Limb (tissue), 2 donors: ENCODE measurements around the gene PATZ1.

ENCODE experiments used
- DNase-seq, 2 donors: peaks; one replicate each; pipeline ENCODE4 v3.0.0-alpha.2; 2016; ENCODE audit errors: extremely low spot score in 2 of 2

Gene PATZ1

DNA sequence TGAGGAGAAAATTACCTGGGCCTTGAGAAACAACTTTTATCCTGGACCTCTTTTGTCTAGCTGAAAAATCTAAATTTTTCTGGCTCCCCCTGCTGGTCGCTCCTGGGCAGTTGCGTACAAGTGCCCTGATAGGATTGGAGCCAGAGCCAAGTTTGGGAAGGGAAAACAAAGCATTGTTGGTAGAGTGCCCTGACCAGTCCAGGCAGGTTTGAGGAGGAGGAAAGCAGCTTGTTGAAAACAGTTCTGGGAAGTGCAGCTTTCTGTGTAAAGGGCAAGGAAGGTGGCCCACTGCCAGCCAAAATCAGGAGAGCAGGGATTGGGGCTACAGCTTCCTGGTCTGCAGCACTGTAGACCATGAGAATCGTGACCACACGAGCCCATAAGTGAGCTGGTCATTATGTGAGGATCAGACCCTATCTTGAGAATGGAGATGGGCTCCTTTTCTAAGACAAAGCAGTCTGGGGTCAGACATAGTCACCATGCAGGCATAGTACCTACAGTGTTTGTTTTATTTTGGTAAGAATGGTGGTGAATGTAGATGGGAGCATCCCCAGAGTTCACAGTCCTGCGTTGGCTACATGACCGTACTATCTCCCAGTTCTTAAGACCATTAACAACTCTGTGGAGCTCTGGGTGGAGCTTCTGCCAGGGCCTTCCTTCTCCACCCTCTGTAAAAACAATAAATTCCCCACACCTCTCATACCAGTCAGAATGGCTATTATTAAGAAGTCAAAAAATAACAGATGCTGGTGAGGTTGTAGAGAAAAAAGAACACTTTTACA is 32.6 kb downstream of the PATZ1 start:
- peak; percentile 64 to 71 for DNase-seq

DNA sequence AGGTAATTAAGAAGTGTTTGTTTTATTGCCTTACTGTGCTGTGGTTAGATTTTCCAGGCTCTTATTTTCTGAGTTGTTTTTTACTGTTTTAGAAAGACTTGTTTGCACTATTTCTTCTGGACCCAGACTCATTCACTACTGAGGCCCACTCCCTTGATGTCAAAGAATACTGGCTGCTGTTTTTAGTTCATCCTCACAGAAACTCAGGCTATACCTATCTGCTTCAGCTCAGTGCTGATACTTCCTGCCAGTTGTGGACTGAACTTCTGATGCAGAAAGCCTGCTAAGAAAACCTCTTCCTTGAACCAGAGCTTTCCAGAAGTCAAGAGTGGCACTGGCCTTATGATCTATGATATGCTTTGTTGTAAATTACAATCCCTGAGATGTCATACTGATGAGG is 38.0 kb downstream of the PATZ1 start:
- DNase-seq, result no peak

DNA sequence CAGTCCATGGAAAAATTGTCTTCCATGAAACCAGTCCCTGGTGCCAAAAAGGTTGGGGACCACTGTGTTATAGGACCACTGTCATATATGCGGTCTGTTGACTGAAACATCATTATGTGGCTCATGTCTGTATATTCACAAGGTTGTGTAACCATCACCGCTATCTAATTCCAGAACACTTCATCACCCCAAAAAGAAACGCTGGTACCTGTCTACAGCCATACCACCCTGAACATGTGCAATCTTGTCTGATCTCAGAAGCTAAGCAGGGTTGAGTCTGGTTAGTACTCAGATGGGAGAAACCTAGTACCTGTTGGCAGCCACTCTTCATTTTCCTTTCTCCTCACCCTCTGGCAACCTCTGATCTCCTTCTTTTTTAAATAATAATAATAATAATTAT is 41.0 kb downstream of the PATZ1 start:
- no peak for DNase-seq

DNA sequence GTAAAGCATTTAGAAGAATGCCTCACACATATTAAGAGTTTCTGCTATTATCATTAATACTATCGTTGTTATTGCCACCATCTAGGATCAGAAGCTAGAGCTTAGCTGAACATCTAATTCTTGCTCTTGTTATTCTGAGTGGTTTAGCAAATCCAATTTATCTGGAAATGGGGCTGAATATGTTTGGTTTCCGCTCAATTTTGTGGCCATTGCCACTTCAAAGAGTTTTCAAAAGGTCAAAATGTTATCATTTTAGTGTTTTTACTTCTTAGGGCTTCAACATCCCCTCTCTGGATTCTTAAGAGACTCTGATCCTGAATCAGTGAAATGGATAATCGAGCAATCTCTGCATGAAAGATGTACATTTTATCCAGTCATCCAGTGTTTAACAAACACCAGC is 43.6 kb downstream of the PATZ1 start:
- no peak for DNase-seq

DNA sequence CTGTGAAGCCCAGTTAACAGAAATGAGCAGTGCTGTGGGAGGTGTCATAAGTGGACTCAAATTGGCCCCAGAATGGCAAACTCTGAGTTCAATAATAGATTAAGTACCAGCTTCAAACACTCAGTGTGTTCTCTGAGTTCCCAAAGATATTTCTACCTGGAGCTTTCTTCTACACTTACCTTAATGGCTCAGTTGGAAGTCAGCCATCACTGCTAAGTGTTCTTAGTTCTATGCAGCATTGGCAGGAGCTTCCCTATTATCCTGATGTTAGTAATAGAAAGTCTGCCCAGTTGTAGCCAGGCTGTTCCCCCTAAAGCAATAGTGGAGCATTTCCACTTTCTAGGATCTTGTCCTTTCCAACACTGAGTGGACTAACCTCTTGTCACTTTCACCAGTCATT is 44.1 kb downstream of the PATZ1 start:
- DNase-seq, result no peak

DNA sequence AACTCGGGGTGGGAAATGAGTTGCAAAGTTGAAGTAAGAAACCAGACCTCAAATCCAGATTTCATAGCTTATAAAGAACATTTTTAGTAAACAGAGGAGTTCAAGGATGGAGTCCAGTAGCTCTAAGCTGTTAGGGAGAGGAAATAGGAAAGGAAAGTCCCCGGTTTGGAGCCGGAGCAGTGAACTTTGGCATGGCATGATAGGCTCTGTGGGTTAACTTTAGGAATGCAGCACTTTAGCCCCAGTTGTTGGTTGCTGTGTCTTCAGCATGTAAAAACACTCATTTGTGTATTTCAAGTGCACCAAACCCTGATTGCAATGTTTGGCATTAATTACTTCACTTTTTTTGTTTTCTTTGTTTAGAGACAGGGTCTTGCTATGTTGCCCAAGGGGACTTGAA is 45.2 kb downstream of the PATZ1 start:
- DNase-seq, result no peak

DNA sequence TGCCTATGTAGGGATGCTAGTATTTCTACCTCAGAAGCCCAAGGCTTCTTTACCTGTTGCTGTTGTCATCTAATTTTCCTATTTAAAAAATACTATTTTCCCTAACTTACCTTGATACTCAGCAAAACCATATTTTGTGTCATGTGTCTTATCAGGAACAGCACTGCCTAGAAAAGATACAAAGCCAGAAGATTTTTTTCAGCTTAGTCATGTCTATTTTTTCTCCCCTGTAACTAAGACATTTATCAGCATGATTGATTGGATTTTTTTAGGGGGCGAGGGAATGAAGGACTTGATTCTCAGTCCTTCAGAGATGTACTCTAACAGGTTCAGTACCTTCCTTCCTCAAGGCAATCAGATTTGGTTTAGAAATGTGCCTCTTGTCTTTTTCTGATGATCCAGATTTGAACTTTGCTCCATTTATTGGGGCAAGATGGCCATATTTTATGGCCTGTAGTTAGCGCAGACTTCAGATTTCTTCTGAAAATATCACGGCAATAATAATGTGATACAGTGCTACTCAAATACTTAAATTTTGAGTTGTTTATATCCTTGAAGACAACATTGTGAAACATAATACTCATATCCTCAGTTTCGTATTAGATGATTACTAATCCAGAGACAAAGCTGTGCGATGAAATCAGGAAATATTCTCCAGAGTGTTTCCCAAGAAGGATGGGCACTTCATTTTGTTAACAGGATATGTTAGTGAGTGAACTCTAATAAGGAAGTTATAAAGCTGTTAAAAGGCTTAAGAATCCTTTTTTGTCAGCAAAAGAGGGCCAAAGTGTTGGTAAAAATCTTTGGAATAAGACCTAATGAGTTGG is 50.1 kb downstream of the PATZ1 start:
- no peak for DNase-seq

DNA sequence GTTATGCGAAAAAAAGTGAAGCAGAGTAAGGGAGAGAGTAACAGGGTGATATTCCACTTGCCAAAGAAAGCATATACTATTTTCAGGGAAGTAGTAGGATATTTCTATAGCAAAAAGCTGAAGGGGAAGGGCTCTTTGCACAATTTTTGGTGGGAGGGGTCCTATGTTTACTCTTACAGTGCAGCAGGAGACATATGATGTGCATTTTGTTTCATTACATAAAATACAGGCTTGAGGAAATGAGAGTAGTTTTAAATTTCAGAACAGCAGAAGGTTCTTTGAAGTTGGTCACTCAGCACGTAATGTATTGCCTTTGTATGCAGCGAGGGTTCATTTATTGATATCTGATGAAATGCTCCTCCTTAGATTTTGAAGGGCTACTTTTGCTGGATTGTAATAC is 50.8 kb downstream of the PATZ1 start:
- DNase-seq, result no peak

DNA sequence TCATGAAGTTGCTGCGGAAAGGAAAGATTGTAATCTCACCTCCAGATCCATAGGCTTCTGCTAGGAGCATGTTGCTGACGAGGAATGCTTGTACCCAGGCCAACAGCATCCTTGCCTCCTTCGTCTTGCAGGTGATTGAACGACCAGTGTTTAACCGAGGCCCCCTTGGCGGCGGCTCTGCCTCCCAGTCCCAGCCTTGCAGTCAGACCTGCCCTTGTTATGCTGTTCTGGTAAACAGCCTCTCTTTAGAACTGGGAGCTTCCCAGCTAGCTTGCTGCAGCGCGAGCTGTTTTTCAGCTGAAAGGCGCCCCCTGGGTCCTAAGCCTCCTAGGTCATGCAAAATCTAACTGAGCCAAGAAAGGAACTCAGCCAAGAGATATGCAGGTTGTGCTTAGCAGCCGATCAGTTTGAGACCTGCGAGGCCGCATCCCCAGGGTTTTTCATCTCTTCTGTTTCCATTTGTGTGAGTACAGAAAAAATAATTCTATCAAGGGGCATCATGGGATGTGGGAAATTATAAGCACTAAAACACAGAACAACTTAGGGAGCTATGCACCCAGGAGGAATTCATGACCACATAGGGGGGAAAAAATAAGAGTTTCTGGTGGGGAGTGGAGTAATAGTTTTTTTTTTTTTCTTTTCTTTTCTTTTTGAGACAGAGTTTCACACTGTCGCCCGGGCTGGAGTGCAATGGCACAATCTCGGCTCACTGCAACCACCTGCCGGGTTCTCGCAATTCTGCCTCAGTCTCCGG is 53.7 kb downstream of the PATZ1 start, which contains the start of gene PIK3IP1:
PIK3IP1 (minus strand) TSS at position 253 of the 754 bp plus-strand sequence; CDS start at position 109, 144 bp downstream.
- peak; percentile 60 to 81 for DNase-seq

DNA sequence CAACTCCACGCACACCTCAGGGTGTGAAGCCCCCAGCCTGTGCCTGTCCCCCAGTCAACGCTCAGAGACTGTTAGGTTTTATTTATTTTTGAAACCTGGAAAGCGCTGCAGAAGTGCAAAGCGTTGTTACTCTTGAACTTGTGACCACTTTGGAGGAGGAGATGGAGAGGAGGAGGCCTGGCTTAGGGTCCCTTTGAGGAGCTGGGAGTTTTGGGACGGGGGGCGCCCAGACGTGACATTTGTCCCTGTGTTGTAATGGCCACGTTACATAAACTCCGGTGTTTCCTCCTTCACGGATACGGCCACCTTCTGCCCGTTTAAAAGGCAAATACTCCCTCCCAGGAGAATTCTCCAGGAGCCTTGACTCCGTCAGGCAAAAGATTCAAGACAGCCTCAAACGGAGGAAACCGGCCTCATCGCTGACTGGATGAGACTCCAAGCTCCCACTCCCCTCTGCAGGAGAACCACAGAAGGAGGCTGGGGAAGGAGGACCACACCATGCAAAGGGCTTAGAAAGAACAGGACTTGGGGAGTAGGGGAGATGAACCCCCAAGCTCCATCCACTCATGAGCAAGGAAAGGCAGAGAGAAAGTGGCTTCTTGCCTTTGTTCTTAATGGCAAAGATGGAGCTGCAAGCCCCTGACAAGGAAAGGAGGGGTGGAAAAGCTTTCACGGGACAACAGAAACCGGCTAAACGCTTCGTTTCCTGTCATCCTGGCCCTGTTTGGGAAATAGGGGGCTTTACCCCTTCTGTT is 54.5 kb downstream of the PATZ1 start:
- no peak for DNase-seq

DNA sequence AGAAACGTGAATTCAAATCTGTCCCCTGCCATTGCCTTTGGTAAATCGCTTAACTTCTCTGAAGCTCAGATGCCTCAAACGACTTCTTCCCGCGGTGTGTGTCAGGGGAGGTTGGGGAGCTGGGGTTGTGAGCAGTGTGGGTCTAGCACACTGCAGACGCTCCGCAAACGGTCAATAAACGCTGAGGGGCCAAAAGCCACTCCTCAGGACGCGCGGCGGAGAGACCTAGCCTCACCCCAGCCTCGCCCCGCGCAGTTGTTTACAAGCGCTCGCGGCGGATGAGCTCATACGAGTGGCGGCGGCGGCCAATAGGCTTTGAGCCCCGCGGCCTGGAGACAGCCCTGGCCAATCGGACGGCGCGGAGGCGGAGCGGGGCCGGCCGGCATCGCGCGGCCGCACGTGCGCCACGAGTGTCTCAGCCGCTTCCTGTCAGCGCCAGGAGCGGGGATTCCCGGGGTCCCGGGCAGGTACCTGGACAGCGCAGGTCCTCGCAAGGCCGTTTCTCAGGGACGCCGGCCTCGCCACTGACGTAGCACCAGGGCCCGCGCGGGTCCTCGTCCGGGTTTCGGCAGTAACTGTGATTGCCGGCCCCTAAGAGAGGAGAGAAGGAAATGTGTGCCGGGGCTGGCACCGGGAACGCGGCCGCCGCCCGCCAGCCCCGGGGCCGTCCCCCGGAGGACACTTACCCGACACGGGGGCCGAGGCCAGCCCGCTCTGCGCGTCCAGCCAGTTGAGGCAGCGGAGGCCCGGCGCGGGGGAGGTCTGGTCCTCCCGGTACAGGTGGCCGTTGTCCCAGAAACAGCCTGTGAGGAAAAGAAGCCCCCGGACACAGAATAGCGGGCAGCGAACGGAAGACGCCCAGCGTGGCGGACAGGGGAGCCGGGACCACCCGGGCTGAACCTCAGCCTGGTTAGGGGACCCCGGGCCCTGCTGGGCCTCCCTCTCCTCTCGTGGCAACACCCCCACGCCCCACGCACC is 55.4 kb downstream of the PATZ1 start:
- DNase-seq, result peak; percentile 91 to 92

DNA sequence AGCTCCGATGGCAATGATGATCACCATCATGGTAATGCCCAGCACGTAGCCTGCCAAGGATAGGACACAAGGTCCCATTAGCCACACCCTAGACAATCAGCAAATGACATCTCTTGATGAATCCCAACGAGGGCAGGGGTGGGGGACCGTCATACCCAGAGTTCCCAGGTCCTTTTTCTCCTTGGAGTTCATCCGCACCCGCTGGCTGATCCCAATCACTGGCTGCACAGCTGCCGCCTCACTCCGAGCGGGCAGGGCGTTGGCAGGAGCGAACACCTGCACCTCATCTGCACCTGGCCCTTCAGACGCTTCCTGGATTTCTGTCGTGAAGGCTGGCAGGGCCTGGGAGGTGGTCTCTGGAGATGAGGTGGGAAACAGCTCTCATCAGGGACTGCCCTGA is 56.8 kb downstream of the PATZ1 start:
- no peak for DNase-seq

DNA sequence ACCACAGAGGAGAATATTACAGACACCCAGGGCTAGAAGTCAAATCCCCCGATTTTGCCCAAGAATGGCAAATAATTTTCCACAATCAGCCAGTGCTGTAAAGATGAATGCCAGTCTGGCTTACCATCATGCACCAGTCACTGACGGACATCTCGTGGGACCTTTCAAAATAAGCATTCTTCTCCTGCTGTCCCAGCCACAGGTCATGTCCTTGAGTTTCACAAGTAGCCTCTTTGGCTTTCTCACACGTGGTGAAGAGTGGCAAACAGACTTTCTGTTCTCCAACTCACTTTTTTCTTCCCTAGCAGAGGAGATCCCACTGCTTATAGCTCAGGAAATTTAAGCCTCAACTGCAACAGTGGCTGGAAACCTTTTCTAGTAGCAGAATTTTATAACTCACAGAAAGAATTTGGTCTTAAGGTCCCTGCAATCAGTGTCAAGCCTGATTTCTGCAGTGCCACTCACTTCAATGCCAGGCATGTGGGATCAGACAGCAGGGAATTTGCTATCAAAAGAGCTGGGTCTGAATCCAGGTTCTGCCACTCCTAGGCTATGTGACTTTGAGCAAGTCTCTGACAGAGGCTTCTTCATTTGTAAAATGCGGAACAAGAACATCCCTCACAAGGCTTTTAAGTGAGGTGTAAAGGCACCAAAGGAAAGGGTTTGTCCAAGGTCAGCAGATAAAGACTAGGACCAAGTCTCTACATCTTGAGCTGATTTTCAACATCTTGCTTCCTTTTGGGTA is 57.5 kb downstream of the PATZ1 start:
- no peak for DNase-seq

DNA sequence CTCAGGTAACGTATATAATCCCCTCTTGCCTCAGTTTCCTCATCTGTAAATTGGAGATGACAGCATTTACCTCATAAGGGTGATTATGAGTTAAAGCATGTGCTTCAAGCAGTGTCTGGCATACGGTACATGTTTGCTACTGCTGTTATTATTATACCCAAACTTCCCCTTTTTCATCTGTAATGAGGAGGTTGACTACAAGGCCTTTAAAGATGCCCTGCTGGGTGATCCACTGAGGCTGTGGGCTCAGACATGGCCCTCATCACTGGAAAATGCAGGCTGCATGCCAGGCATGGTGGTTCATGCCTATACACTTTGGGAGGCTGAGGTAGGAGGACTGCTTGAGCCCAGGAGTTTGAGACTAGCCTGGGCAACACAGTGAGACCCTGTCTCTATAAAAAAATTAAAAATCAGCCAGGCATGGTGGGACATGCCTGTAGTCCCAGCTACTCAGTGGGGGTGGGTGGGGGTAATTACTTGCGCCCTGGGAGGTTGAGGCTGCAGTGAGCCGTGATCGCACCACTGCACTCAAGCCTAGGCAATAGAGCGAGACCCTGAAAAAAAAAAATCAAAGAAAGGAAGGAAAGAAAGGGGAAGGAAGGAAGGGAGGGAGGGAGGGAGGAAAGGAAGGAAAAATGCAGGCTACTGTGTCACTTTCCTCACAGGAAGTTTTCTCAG is 58.2 kb downstream of the PATZ1 start:
- DNase-seq, result no peak

DNA sequence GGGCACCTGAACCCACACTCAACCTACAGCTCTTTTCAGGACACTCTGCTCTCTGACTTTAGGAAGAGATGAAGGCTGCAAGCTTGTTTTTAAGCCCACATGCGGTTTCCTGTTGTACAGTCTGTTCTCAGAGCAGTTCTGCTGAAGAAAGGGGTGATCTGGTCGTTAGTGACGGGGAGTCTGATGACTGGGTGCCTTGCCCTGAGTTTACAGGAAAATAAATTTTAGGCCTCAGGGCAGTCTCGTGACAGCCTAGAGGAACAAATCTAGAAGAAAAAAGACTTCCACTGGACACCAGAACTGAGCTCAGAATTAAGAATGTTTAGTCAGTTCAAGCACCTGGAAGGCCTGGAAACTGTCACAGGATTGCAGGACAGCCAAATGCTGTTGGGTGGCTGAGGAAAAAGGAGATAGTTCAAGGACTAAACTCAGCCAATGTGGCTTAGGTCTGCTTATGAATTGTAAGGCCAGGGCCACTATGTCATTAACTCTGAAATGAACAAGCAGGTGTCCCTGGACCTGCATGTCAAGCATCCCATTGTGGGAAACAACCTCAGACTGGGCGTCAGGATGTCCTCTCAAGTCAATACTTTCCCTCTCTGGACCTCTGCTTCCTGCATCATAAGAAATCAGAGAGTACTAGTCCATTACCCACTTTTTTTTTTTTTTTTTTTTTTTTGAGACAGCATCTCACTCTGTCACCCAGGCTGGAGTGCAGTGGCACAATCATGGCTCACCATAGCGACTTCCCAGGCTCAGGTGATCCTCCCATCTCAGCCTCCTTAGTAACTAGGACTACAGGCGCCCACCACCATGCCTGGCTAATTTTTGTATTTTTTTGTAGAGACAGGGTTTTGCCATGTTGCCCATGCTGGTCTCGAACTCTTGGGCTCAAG is 59.5 kb downstream of the PATZ1 start:
- no peak for DNase-seq

DNA sequence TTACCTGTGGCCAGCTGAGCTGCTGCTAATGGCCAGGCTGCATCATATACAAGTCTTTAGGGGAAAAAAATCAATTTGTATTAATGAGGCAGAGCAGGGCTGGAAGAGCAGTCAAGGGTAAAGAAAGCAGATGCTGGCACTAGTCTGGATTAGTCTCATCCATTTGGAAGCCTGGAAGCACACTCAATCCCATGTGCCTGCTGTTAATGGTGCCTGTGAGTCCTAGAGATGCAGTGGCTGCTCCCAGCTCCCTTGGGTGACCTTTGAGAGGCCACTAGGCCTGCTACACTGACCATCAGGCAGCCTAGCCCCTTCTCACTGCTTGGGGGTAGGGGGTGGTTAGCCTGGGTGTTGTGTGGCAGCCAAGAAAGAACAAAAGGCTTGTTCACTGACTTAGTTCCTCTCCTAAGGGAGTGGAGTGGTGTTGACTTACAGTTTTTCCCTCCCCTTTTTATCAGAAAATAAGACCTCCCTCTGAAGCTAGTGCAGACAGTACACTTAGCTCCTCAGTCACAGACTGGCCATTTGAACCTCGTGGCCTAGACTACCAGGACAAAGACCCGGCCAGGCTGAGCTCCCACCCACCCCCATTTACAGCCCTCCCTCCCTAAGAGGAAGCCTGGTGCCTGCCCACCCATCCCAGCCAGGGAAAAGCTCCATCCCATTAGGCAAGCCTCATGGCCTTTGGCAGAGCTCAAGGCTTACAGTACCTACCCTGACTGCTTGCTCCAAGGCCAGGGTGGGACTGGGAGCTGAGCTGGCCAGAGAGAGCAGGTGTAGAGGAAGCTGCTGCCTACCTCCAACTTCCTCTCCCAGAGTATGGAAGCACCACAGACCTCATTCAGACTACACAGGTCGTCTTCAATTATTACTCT is 61.6 kb downstream of the PATZ1 start:
- DNase-seq, result no peak
